Measurements from ENCODE around the gene DACH2. TPM values are rescaled to one million over a fixed set of nuclear protein-coding genes. Genes with fewer than 3 reads are reported as not detected.

DACH2 gene
- total and polyA plus RNA-seq, 9 of the 15 experiments (the other 6 are each of a cell fraction or from before 2014, with no cell fraction given), result not detected

DNA sequence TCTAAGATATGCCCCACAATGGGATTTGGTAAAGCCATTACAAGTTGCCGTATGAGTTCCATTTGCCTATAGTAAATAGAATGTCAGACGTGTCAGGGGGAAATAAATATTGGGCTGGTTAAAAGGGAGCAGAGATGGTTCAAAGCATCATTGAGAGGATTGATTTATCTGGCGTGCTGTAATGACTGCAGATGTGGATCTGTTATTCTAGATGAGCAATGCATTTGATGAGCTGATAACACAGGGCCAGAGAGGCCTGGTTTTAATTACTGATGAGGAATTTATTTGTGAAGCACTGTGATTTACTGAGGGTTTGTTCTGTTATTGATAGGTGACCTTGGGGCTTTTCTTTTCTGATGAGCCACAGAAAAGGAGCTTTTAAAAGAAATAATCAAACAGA, 62.5 kb downstream of the DACH2 start:
- Histone ChIP-seq H3K9me1 (ENCODE audit: control insufficient read depth, insufficient read depth, low read length) (no peaks in the 10 kb centered on the region), H3K27ac (ENCODE audit: extremely low read depth, low read depth, low read length) (no peak overlapping the region), H3K4me1 (replicated peaks in 1 of 2; ENCODE audit: control insufficient read depth in 2 of 2, insufficient read depth in 2 of 2, low read length in 2 of 2) (no peaks in the 10 kb centered on the region), H4K20me1 (replicated peaks; ENCODE audit: control insufficient read depth, insufficient read depth, low read length) (no peaks in the 10 kb centered on the region), H3K36me3 (ENCODE audit: control insufficient read depth, insufficient read depth, low read length) (no peaks in the 10 kb centered on the region), H3K9me3 (replicated peaks; ENCODE audit: control insufficient read depth, insufficient read depth, low read depth, low read length) (no peaks in the 10 kb centered on the region), H3K4me3 (no peak overlapping the region), H3K79me2 (ENCODE audit: control insufficient read depth, insufficient read depth, low read length) (no peaks in the 10 kb centered on the region), H2AFZ (ENCODE audit: low read depth, low read length) (no peak overlapping the region), H3K9ac (ENCODE audit: insufficient read depth in 1 of 2, low read depth in 2 of 2, low read length in 2 of 2) (no peak overlapping the region), H3K27me3 (ENCODE audit: control insufficient read depth in 2 of 2, insufficient read depth in 2 of 2, low read length in 2 of 2) (no peaks in the 10 kb centered on the region), H3K4me2 (ENCODE audit: insufficient read depth, low read length) (no peak overlapping the region)
- WGBS (ENCODE audit: insufficient coverage, low coverage, missing lambda C conversion rate), result 0% methylated on average over 3 of the region's 3 CpGs
- ChIA-PET POLR2A (no interaction called here), CTCF (ENCODE audit: low intra/inter-chr PET ratio) (no interaction called here)
- DNase-seq (ENCODE audit: extremely low read depth in 1 of 4, low spot score in 3 of 4) (no peak), ATAC-seq (no peak), FAIRE-seq (no peak)
- in situ Hi-C loops (cut with MboI), result no loop called here
- no TSS peak for BruUV-seq (replicated peaks)
- TF ChIP-seq ZNF253 (CRISPR knock-in tag; conservative IDR thresholded peaks at IDR 0.05) (no peak), NCOA1 (IDR thresholded peaks at IDR 0.05; ENCODE audit: low read depth) (no peak), ZFP91 (CRISPR knock-in tag; IDR thresholded peaks at IDR 0.05) (no peak), ZFP30 (CRISPR knock-in tag; IDR thresholded peaks at IDR 0.05; ENCODE audit: borderline replicate concordance) (no peak), NR4A1 (CRISPR knock-in tag; IDR thresholded peaks at IDR 0.05) (no peak), NR4A1 (tag; IDR thresholded peaks at IDR 0.05) (no peak), BCOR (IDR thresholded peaks at IDR 0.05) (no peak), FOXJ3 (CRISPR knock-in tag; IDR thresholded peaks at IDR 0.05) (no peak), DIDO1 (tag; IDR thresholded peaks at IDR 0.05; ENCODE audit: low read depth) (no peak)
- intact Hi-C loops (cut with micrococcal nuclease), result no loop called here

All from K562 (cell line).